GM23338 (cell line): Measurements from ENCODE around the gene L2HGDH. TPM values are rescaled to one million over a fixed set of nuclear protein-coding genes. Genes with fewer than 3 reads are reported as not detected.
A peak's percentile ranks its signal among the peaks of the same experiment; 100 is the strongest.

ENCODE experiments used
- ATAC-seq: fragments of 200-7000 bp; cut with Tn5 transposase; 3 replicates; pipeline ENCODE4 v1.9.1; 2020
- DNase-seq: peaks from one replicate; pipeline ENCODE4 v3.0.0-alpha.2; 2015; ENCODE audit warnings: low spot score
- H2AFZ ChIP-seq: fragments of 200-600 bp; sonication (generic); 2 replicates; pipeline ENCODE4 v1.8.0; 2016; ENCODE audit warnings: antibody characterized with exemption, mild to moderate bottlenecking, moderate library complexity
- H3F3A ChIP-seq: fragments of 200-600 bp; sonication (generic); replicated peaks from 2 replicates; pipeline ENCODE4 v1.8.0; 2017; ENCODE audit warnings: antibody characterized with exemption, mixed run types, low read depth
- H3K27ac ChIP-seq: fragments of 200-600 bp; sonication (generic); 2 replicates; pipeline ENCODE4 v1.6.1; 2016; ENCODE audit warnings: low read depth
- H3K27me3 ChIP-seq: fragments of 200-600 bp; sonication (generic); 2 replicates; pipeline ENCODE4 v1.8.0; 2016; ENCODE audit warnings: mild to moderate bottlenecking, mixed run types, moderate library complexity; ENCODE audit not compliant: insufficient read depth
- H3K36me3 ChIP-seq: fragments of 200-600 bp; sonication (generic); 2 replicates; pipeline ENCODE4 v1.8.0; 2016; ENCODE audit warnings: mild to moderate bottlenecking; ENCODE audit not compliant: insufficient read depth
- H3K4me1 ChIP-seq: fragments of 200-600 bp; sonication (generic); 2 replicates; pipeline ENCODE4 v1.8.0; 2016; ENCODE audit warnings: mild to moderate bottlenecking, moderate library complexity; ENCODE audit not compliant: insufficient read depth
- H3K4me2 ChIP-seq: fragments of 200-600 bp; sonication (generic); 2 replicates; pipeline ENCODE4 v1.7.1; 2017; ENCODE audit warnings: mixed run types
- H3K4me3 ChIP-seq: fragments of 200-600 bp; sonication (generic); 2 replicates; pipeline ENCODE4 v1.6.1; 2016; ENCODE audit warnings: mixed run types
- H3K79me2 ChIP-seq: fragments of 200-600 bp; sonication (generic); replicated peaks from 2 replicates; pipeline ENCODE4 v1.8.0; 2017; ENCODE audit warnings: mild to moderate bottlenecking; ENCODE audit not compliant: insufficient read depth
- H3K9me2 ChIP-seq: fragments of 200-600 bp; sonication (generic); 2 replicates; pipeline ENCODE4 v1.8.0; 2017; ENCODE audit not compliant: insufficient read depth
- H4K20me1 ChIP-seq: fragments of 200-600 bp; sonication (generic); replicated peaks from 2 replicates; pipeline ENCODE4 v1.8.0; 2017; ENCODE audit warnings: mild to moderate bottlenecking; ENCODE audit not compliant: insufficient read depth
- H3K27ac Mint-ChIP-seq: 2 replicates; pipeline ENCODE4 v1.8.0; 2020; ENCODE audit warnings: inconsistent platforms, mild to moderate bottlenecking, moderate library complexity, mixed read lengths
- H3K27me3 Mint-ChIP-seq: 3 replicates; pipeline ENCODE4 v1.8.0; 2022; ENCODE audit warnings: low read depth, mild to moderate bottlenecking, moderate library complexity, mixed read lengths, inconsistent platforms; ENCODE audit not compliant: insufficient read depth, poor library complexity
- H3K36me3 Mint-ChIP-seq: 3 replicates; pipeline ENCODE4 v1.8.0; 2021; ENCODE audit warnings: low read depth, mild to moderate bottlenecking, inconsistent platforms, moderate library complexity, mixed read lengths
- H3K4me1 Mint-ChIP-seq: 3 replicates; pipeline ENCODE4 v1.8.0; 2020; ENCODE audit warnings: mild to moderate bottlenecking, inconsistent platforms, mixed read lengths
- H3K4me3 Mint-ChIP-seq: 3 replicates; pipeline ENCODE4 v1.8.0; 2021; ENCODE audit warnings: moderate library complexity, mild to moderate bottlenecking, inconsistent platforms, mixed read lengths
- H3K9me3 Mint-ChIP-seq: 3 replicates; pipeline ENCODE4 v1.8.0; 2020; ENCODE audit warnings: moderate library complexity, mild to moderate bottlenecking, inconsistent platforms, mixed read lengths
- NANOG ChIP-seq: IDR thresholded peaks from 2 replicates; pipeline ENCODE4 v1.6.1; 2016; ENCODE audit warnings: antibody characterized with exemption, borderline replicate concordance
- POLR2AphosphoS5 ChIP-seq: IDR thresholded peaks from 2 replicates; pipeline ENCODE4 v1.6.1; 2016; ENCODE audit warnings: antibody characterized with exemption, low read depth
- STAT1 ChIP-seq: IDR thresholded peaks from one replicate; pipeline ENCODE4 v1.6.1; 2016; ENCODE audit warnings: antibody characterized with exemption; ENCODE audit not compliant: unreplicated experiment
- polyA plus RNA-seq: library from polyadenylated mRNA; unstranded; fragments of >200 nt; fragmentation: Nextera tagmentation; extraction: Ambion mirVana; gene quantifications from 2 replicates; pipeline ENCODE4 v1.2.1, GENCODE V29; 2016
- total RNA-seq: library from RNA; depleted of rRNA; stranded (reverse); fragments of >200 nt; shearing (Covaris generic); gene quantifications from 2 replicates; pipeline ENCODE4 v1.2.3, GENCODE V29; 2014
- TF ChIP-seq, protein P1 (sequence below), 2 experiments: fragments of 200-600 bp in 1 of 2; sonication (generic) in 1 of 2; conservative IDR thresholded peaks; 2 replicates each; pipeline versions ENCODE4 v1.5.1 to v1.6.1; 2016 to 2017; ENCODE audit warnings: antibody characterized with exemption in 2 of 2, low read depth in 2 of 2, mild to moderate bottlenecking in 2 of 2, moderate library complexity in 1 of 2
- TF ChIP-seq, protein P2 (sequence below): IDR thresholded peaks from one replicate; pipeline ENCODE4 v1.6.1; 2018; ENCODE audit warnings: antibody characterized with exemption; ENCODE audit not compliant: unreplicated experiment
- TF ChIP-seq, protein P3 (sequence below): IDR thresholded peaks from 2 replicates; pipeline ENCODE4 v1.6.1; 2016; ENCODE audit warnings: antibody characterized with exemption

Gene L2HGDH
- total and polyA plus RNA-seq, 2 experiments from 2014 or later: 13.5 to 28.5 TPM

DNA sequence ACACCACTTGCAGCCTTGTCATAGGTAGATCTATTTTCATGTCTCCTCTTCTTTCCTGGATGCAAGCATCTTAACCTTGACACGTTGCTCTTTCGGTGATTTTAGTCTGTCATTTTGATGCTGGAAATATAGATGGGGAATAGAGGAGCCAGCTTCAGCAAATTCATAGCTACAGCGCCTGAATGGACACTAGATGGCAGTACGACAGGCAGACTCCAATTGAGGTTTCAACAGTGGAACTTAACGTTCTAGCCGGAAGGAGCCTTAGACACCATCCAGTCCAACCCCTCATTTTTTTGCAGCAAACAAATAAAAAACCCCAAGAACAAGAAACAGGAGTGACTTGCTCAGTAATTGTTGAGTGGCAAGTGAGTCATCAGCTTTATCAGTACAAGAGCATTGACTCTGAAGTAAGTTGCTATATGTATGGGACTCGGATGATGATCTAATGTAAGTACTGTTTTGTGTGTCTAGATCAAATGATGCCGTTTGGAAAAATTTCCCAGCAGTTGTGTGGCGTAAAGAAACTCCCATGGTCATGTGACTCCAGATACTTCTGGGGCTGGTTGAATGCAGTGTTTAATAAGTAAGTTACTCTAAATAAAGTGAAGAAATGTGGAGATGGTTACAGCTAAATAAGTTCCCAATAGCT, 9.1 kb upstream of the L2HGDH start:
- H3K4me1 ChIP-seq: no peaks in the 10 kb centered on the region
- peaks cover 4% of the 10 kb centered on the region; the same call in 1 of the 3 replicates for H3K4me1 Mint-ChIP-seq
- H3K27me3 Mint-ChIP-seq: peaks cover 3% of the 10 kb centered on the region
- H3K9me2 ChIP-seq: no peaks in the 10 kb centered on the region
- no peaks in the 10 kb centered on the region for H4K20me1 ChIP-seq
- peaks cover 28% of the 10 kb centered on the region for H3K36me3 Mint-ChIP-seq
- peaks cover 2% of the 10 kb centered on the region for H3K9me3 Mint-ChIP-seq
- no peak overlapping the region for H3K4me2 ChIP-seq
- TF ChIP-seq, protein P1, sequence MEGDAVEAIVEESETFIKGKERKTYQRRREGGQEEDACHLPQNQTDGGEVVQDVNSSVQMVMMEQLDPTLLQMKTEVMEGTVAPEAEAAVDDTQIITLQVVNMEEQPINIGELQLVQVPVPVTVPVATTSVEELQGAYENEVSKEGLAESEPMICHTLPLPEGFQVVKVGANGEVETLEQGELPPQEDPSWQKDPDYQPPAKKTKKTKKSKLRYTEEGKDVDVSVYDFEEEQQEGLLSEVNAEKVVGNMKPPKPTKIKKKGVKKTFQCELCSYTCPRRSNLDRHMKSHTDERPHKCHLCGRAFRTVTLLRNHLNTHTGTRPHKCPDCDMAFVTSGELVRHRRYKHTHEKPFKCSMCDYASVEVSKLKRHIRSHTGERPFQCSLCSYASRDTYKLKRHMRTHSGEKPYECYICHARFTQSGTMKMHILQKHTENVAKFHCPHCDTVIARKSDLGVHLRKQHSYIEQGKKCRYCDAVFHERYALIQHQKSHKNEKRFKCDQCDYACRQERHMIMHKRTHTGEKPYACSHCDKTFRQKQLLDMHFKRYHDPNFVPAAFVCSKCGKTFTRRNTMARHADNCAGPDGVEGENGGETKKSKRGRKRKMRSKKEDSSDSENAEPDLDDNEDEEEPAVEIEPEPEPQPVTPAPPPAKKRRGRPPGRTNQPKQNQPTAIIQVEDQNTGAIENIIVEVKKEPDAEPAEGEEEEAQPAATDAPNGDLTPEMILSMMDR (conservative IDR thresholded peaks at IDR 0.05; ENCODE audit: low read depth in 2 of 2): peak; percentile 86 to 90
- TF ChIP-seq STAT1: no peak
- ATAC-seq (peak; percentile 95), DNase-seq (peak; percentile 84)
- no peak overlapping the region for H3K4me3 ChIP-seq
- no peak overlapping the region for H3K27ac Mint-ChIP-seq
- peaks cover 11% of the 10 kb centered on the region; the same call in 1 of the 2 replicates for H3K36me3 ChIP-seq
- H2AFZ ChIP-seq: no peak overlapping the region
- H3K79me2 ChIP-seq: peaks cover 21% of the 10 kb centered on the region
- no peaks in the 10 kb centered on the region for H3F3A ChIP-seq
- no peaks in the 10 kb centered on the region for H3K27me3 ChIP-seq
- no peak overlapping the region for H3K4me3 Mint-ChIP-seq
- H3K27ac ChIP-seq: no peak overlapping the region

DNA sequence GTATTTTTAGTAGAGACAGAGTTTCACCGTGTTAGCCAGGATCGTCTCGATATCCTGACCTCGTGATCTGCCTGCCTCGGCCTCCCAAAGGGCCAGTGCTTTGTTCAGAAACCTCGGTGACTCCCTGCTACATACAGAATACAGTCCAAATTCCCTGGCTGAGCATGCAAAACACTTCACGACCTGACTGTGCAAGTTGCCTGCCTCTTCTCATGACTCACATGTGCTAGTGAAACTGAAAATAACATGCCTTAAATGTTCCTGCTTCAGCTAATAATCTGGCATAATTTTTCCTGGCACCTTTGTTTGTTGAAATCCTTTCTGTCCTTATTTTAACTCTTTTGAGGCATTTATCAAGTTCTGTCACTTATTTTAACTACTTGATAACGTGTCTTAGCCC, 8.3 kb upstream of the L2HGDH start:
- peaks cover 25% of the 10 kb centered on the region for H3K79me2 ChIP-seq
- no peak overlapping the region for H3K27ac ChIP-seq
- Mint-ChIP-seq H3K27me3 (peaks cover 3% of the 10 kb centered on the region), H3K36me3 (peaks cover 30% of the 10 kb centered on the region), H3K4me1 (peaks cover 4% of the 10 kb centered on the region; the same call in 1 of the 3 replicates), H3K9me3 (peaks cover 8% of the 10 kb centered on the region), H3K4me3 (no peak overlapping the region), H3K27ac (no peak overlapping the region)
- H2AFZ ChIP-seq: no peak overlapping the region
- H3K36me3 ChIP-seq: 0 out of 2 replicates have a peak, but pooled peaks cover 9% of the 10 kb centered on the region
- DNase-seq (no peak), ATAC-seq (no peak)
- no peaks in the 10 kb centered on the region for H4K20me1 ChIP-seq
- TF ChIP-seq, protein P1 (conservative IDR thresholded peaks at IDR 0.05; ENCODE audit: low read depth in 2 of 2): no peak
- TF ChIP-seq, protein P2, sequence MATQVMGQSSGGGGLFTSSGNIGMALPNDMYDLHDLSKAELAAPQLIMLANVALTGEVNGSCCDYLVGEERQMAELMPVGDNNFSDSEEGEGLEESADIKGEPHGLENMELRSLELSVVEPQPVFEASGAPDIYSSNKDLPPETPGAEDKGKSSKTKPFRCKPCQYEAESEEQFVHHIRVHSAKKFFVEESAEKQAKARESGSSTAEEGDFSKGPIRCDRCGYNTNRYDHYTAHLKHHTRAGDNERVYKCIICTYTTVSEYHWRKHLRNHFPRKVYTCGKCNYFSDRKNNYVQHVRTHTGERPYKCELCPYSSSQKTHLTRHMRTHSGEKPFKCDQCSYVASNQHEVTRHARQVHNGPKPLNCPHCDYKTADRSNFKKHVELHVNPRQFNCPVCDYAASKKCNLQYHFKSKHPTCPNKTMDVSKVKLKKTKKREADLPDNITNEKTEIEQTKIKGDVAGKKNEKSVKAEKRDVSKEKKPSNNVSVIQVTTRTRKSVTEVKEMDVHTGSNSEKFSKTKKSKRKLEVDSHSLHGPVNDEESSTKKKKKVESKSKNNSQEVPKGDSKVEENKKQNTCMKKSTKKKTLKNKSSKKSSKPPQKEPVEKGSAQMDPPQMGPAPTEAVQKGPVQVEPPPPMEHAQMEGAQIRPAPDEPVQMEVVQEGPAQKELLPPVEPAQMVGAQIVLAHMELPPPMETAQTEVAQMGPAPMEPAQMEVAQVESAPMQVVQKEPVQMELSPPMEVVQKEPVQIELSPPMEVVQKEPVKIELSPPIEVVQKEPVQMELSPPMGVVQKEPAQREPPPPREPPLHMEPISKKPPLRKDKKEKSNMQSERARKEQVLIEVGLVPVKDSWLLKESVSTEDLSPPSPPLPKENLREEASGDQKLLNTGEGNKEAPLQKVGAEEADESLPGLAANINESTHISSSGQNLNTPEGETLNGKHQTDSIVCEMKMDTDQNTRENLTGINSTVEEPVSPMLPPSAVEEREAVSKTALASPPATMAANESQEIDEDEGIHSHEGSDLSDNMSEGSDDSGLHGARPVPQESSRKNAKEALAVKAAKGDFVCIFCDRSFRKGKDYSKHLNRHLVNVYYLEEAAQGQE: no peak
- TF ChIP-seq NANOG (no peak), POLR2AphosphoS5 (no peak)
- TF ChIP-seq, protein P3, sequence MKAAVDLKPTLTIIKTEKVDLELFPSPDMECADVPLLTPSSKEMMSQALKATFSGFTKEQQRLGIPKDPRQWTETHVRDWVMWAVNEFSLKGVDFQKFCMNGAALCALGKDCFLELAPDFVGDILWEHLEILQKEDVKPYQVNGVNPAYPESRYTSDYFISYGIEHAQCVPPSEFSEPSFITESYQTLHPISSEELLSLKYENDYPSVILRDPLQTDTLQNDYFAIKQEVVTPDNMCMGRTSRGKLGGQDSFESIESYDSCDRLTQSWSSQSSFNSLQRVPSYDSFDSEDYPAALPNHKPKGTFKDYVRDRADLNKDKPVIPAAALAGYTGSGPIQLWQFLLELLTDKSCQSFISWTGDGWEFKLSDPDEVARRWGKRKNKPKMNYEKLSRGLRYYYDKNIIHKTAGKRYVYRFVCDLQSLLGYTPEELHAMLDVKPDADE: no peak
- no peaks in the 10 kb centered on the region for H3F3A ChIP-seq
- no peaks in the 10 kb centered on the region for H3K4me1 ChIP-seq
- H3K4me2 ChIP-seq: no peak overlapping the region
- no peaks in the 10 kb centered on the region for H3K27me3 ChIP-seq
- H3K4me3 ChIP-seq: no peak overlapping the region
- H3K9me2 ChIP-seq: no peaks in the 10 kb centered on the region
